ENCODE results near the gene MSANTD1.

- no peak for TF ChIP-seq ARNT (IDR thresholded peaks at IDR 0.05)
- TF ChIP-seq BHLHE40 (IDR thresholded peaks at IDR 0.05; ENCODE audit: borderline replicate concordance), result no peak
- TF ChIP-seq SP1 (IDR thresholded peaks at IDR 0.05), result no peak
- TF ChIP-seq ZNF384 (IDR thresholded peaks at IDR 0.05), result no peak
- TF ChIP-seq NFRKB (IDR thresholded peaks at IDR 0.05), result no peak
- TF ChIP-seq TARDBP (IDR thresholded peaks at IDR 0.05), result no peak
- TF ChIP-seq FOXA1 (IDR thresholded peaks at IDR 0.05), result no peak
- no peak for TF ChIP-seq SUZ12 (IDR thresholded peaks at IDR 0.05)
- TF ChIP-seq FOXM1 (IDR thresholded peaks at IDR 0.05; ENCODE audit: borderline replicate concordance), result no peak
These were observed 2.9 kb downstream of the MSANTD1 start for GRCh38 chr4:3251691-3252479.

Data from HEK293T (cell line).